GM23338 (cell line): ENCODE measurements around the gene TSSC4. TPM values are rescaled to one million over a fixed set of nuclear protein-coding genes. Genes with fewer than 3 reads are reported as not detected.

ENCODE experiments used
- ATAC-seq: fragments of 200-7000 bp; cut with Tn5 transposase; 3 replicates; pipeline ENCODE4 v1.9.1; 2020
- DNase-seq: peaks from one replicate; pipeline ENCODE4 v3.0.0-alpha.2; 2015; ENCODE audit warnings: low spot score
- H2AFZ ChIP-seq: fragments of 200-600 bp; sonication (generic); 2 replicates; pipeline ENCODE4 v1.8.0; 2016; ENCODE audit warnings: antibody characterized with exemption, mild to moderate bottlenecking, moderate library complexity
- H3F3A ChIP-seq: fragments of 200-600 bp; sonication (generic); replicated peaks from 2 replicates; pipeline ENCODE4 v1.8.0; 2017; ENCODE audit warnings: antibody characterized with exemption, mixed run types, low read depth
- H3K27ac ChIP-seq: fragments of 200-600 bp; sonication (generic); 2 replicates; pipeline ENCODE4 v1.6.1; 2016; ENCODE audit warnings: low read depth
- H3K27me3 ChIP-seq: fragments of 200-600 bp; sonication (generic); 2 replicates; pipeline ENCODE4 v1.8.0; 2016; ENCODE audit warnings: mild to moderate bottlenecking, mixed run types, moderate library complexity; ENCODE audit not compliant: insufficient read depth
- H3K36me3 ChIP-seq: fragments of 200-600 bp; sonication (generic); 2 replicates; pipeline ENCODE4 v1.8.0; 2016; ENCODE audit warnings: mild to moderate bottlenecking; ENCODE audit not compliant: insufficient read depth
- H3K4me1 ChIP-seq: fragments of 200-600 bp; sonication (generic); 2 replicates; pipeline ENCODE4 v1.8.0; 2016; ENCODE audit warnings: mild to moderate bottlenecking, moderate library complexity; ENCODE audit not compliant: insufficient read depth
- H3K4me2 ChIP-seq: fragments of 200-600 bp; sonication (generic); 2 replicates; pipeline ENCODE4 v1.7.1; 2017; ENCODE audit warnings: mixed run types
- H3K4me3 ChIP-seq: fragments of 200-600 bp; sonication (generic); 2 replicates; pipeline ENCODE4 v1.6.1; 2016; ENCODE audit warnings: mixed run types
- H3K79me2 ChIP-seq: fragments of 200-600 bp; sonication (generic); replicated peaks from 2 replicates; pipeline ENCODE4 v1.8.0; 2017; ENCODE audit warnings: mild to moderate bottlenecking; ENCODE audit not compliant: insufficient read depth
- H3K9me2 ChIP-seq: fragments of 200-600 bp; sonication (generic); 2 replicates; pipeline ENCODE4 v1.8.0; 2017; ENCODE audit not compliant: insufficient read depth
- H4K20me1 ChIP-seq: fragments of 200-600 bp; sonication (generic); replicated peaks from 2 replicates; pipeline ENCODE4 v1.8.0; 2017; ENCODE audit warnings: mild to moderate bottlenecking; ENCODE audit not compliant: insufficient read depth
- H3K27ac Mint-ChIP-seq: 2 replicates; pipeline ENCODE4 v1.8.0; 2020; ENCODE audit warnings: inconsistent platforms, mild to moderate bottlenecking, moderate library complexity, mixed read lengths
- H3K27me3 Mint-ChIP-seq: 3 replicates; pipeline ENCODE4 v1.8.0; 2022; ENCODE audit warnings: low read depth, mild to moderate bottlenecking, moderate library complexity, mixed read lengths, inconsistent platforms; ENCODE audit not compliant: insufficient read depth, poor library complexity
- H3K36me3 Mint-ChIP-seq: 3 replicates; pipeline ENCODE4 v1.8.0; 2021; ENCODE audit warnings: low read depth, mild to moderate bottlenecking, inconsistent platforms, moderate library complexity, mixed read lengths
- H3K4me1 Mint-ChIP-seq: 3 replicates; pipeline ENCODE4 v1.8.0; 2020; ENCODE audit warnings: mild to moderate bottlenecking, inconsistent platforms, mixed read lengths
- H3K4me3 Mint-ChIP-seq: 3 replicates; pipeline ENCODE4 v1.8.0; 2021; ENCODE audit warnings: moderate library complexity, mild to moderate bottlenecking, inconsistent platforms, mixed read lengths
- H3K9me3 Mint-ChIP-seq: 3 replicates; pipeline ENCODE4 v1.8.0; 2020; ENCODE audit warnings: moderate library complexity, mild to moderate bottlenecking, inconsistent platforms, mixed read lengths
- CTCF ChIP-seq, 2 experiments: fragments of 200-600 bp in 1 of 2; sonication (generic) in 1 of 2; conservative IDR thresholded peaks; 2 replicates each; pipeline versions ENCODE4 v1.5.1 to v1.6.1; 2016 to 2017; ENCODE audit warnings: antibody characterized with exemption in 2 of 2, low read depth in 2 of 2, mild to moderate bottlenecking in 2 of 2, moderate library complexity in 1 of 2
- REST ChIP-seq: IDR thresholded peaks from one replicate; pipeline ENCODE4 v1.6.1; 2018; ENCODE audit warnings: antibody characterized with exemption; ENCODE audit not compliant: unreplicated experiment
- polyA plus RNA-seq: library from polyadenylated mRNA; unstranded; fragments of >200 nt; fragmentation: Nextera tagmentation; extraction: Ambion mirVana; gene quantifications from 2 replicates; pipeline ENCODE4 v1.2.1, GENCODE V29; 2016
- total RNA-seq: library from RNA; depleted of rRNA; stranded (reverse); fragments of >200 nt; shearing (Covaris generic); gene quantifications from 2 replicates; pipeline ENCODE4 v1.2.3, GENCODE V29; 2014
- TF ChIP-seq, protein P1 (sequence below): fragments of 250-450 bp; sonication (Bioruptor Pico); IDR thresholded peaks from 2 replicates; pipeline ENCODE4 v1.5.0; 2020; ENCODE audit warnings: mild to moderate bottlenecking, moderate library complexity

TSSC4 gene
- total and polyA plus RNA-seq, 2 experiments from 2014 or later: 27.5 to 44.3 TPM

DNA sequence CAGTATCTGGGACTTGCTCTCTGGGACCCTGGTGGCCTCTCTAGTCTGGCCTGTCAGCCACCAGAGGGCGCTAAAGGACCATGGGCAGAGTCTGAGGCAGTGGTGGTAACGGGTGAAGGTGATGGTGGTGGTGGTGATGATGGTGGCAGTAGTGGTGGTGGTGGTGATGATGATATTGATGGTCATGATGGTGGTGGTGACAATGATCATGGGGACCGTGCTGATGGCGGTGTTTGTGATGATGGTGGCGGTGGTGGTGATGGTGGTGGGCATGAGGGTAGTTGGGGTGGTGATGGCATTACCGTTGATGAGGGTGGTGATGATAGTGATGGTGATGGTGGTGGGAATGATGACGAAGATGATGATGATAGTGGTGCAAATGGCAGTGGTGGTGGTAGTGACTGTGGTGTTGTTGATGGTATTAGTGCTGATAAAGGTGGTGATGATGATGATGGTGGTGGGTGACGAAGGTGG, 27.8 kb downstream of the TSSC4 start:
- no peaks in the 10 kb centered on the region for H3K36me3 Mint-ChIP-seq
- no peaks in the 10 kb centered on the region for H4K20me1 ChIP-seq
- no peak for TF ChIP-seq REST
- TF ChIP-seq CTCF (conservative IDR thresholded peaks at IDR 0.05; ENCODE audit: low read depth in 2 of 2): peak; percentile 95 to 99
- TF ChIP-seq, protein P1, sequence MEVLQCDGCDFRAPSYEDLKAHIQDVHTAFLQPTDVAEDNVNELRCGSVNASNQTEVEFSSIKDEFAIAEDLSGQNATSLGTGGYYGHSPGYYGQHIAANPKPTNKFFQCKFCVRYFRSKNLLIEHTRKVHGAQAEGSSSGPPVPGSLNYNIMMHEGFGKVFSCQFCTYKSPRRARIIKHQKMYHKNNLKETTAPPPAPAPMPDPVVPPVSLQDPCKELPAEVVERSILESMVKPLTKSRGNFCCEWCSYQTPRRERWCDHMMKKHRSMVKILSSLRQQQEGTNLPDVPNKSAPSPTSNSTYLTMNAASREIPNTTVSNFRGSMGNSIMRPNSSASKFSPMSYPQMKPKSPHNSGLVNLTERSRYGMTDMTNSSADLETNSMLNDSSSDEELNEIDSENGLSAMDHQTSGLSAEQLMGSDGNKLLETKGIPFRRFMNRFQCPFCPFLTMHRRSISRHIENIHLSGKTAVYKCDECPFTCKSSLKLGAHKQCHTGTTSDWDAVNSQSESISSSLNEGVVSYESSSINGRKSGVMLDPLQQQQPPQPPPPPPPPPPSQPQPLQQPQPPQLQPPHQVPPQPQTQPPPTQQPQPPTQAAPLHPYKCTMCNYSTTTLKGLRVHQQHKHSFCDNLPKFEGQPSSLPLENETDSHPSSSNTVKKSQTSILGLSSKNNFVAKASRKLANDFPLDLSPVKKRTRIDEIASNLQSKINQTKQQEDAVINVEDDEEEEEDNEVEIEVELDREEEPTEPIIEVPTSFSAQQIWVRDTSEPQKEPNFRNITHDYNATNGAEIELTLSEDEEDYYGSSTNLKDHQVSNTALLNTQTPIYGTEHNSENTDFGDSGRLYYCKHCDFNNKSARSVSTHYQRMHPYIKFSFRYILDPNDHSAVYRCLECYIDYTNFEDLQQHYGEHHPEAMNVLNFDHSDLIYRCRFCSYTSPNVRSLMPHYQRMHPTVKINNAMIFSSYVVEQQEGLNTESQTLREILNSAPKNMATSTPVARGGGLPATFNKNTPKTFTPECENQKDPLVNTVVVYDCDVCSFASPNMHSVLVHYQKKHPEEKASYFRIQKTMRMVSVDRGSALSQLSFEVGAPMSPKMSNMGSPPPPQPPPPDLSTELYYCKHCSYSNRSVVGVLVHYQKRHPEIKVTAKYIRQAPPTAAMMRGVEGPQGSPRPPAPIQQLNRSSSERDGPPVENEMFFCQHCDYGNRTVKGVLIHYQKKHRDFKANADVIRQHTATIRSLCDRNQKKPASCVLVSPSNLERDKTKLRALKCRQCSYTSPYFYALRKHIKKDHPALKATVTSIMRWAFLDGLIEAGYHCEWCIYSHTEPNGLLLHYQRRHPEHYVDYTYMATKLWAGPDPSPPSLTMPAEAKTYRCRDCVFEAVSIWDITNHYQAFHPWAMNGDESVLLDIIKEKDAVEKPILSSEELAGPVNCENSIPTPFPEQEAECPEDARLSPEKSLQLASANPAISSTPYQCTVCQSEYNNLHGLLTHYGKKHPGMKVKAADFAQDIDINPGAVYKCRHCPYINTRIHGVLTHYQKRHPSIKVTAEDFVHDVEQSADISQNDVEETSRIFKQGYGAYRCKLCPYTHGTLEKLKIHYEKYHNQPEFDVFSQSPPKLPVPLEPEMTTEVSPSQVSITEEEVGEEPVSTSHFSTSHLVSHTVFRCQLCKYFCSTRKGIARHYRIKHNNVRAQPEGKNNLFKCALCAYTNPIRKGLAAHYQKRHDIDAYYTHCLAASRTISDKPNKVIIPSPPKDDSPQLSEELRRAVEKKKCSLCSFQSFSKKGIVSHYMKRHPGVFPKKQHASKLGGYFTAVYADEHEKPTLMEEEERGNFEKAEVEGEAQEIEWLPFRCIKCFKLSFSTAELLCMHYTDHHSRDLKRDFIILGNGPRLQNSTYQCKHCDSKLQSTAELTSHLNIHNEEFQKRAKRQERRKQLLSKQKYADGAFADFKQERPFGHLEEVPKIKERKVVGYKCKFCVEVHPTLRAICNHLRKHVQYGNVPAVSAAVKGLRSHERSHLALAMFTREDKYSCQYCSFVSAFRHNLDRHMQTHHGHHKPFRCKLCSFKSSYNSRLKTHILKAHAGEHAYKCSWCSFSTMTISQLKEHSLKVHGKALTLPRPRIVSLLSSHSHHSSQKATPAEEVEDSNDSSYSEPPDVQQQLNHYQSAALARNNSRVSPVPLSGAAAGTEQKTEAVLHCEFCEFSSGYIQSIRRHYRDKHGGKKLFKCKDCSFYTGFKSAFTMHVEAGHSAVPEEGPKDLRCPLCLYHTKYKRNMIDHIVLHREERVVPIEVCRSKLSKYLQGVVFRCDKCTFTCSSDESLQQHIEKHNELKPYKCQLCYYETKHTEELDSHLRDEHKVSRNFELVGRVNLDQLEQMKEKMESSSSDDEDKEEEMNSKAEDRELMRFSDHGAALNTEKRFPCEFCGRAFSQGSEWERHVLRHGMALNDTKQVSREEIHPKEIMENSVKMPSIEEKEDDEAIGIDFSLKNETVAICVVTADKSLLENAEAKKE (CRISPR knock-in tag): peak; percentile 80; the same call in 1 of the 2 replicates
- H3K4me3 Mint-ChIP-seq: no peak overlapping the region
- peak; percentile 82 for DNase-seq
- H3K4me3 ChIP-seq: no peak overlapping the region
- no peaks in the 10 kb centered on the region for H3F3A ChIP-seq
- peak; percentile 96 for ATAC-seq
- no peak overlapping the region for H3K27ac Mint-ChIP-seq
- H3K27ac ChIP-seq: no peak overlapping the region
- H3K9me2 ChIP-seq: 0 out of 2 replicates have a peak, but pooled peaks cover 5% of the 10 kb centered on the region
- H3K79me2 ChIP-seq: no peaks in the 10 kb centered on the region
- peaks cover 5% of the 10 kb centered on the region for H3K27me3 Mint-ChIP-seq
- H3K9me3 Mint-ChIP-seq: peaks cover 3% of the 10 kb centered on the region; the same call in 1 of the 3 replicates
- no peaks in the 10 kb centered on the region for H3K36me3 ChIP-seq
- H3K27me3 ChIP-seq: no peaks in the 10 kb centered on the region
- no peak overlapping the region for H2AFZ ChIP-seq
- H3K4me1 ChIP-seq: no peaks in the 10 kb centered on the region
- no peak overlapping the region for H3K4me2 ChIP-seq
- H3K4me1 Mint-ChIP-seq: no peaks in the 10 kb centered on the region
